GM19193 (cell line): ENCODE measurements around the gene MORN5.

Experiments
- POLR2A ChIP-seq: IDR thresholded peaks from 4 replicates; pipeline ENCODE4 v1.6.1; 2011; ENCODE audit not compliant: insufficient read depth, insufficient read length; ENCODE audit errors: extremely low read depth

MORN5 gene

DNA sequence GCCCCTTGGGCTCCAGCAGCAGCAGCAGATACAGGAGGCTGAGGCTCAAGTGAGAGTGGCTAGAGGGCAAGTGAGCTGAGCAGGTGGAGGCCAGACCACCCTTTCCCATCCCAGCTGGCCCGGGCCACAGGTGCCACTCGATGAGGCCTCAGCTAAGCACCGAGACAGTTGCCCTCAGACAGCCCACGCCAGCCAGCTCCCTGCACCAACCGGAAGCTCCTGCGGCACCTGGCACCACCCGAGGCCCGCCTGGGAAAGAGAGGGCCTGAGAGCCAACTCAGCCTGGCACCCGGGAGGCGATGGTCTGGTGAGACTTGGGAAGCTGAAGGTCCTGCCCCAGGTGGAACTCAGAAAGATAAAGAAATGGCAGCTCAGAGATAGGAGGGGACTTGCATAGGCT, 38.3 kb upstream of the MORN5 start:
- TF ChIP-seq POLR2A = no peak

DNA sequence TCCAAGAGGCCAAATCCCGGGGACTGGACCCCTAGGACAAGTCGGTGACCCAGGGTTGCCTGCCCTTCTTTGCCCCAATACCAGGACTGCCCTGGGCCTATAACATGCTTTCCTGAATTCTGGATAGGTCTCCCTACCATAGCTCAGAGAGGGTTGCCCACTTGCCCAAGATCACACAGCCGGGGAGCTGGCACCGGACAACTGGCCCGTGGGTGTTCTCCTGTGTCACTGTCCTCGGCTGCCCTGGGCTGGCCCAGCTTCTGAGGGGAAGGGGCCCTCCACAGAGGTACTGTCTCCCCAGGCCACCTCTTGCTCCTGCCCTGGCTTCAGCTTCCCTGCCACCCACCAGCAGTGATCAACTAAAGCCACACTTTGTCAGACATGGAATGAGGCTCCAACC, 37.8 kb upstream of the MORN5 start:
- TF ChIP-seq POLR2A = no peak

- no peak for TF ChIP-seq POLR2A
Measured at GRCh38 chr9:122122468-122122867, 37.2 kb upstream of the MORN5 start.

GRCh38 chr9:122122903-122123632, 36.6 kb upstream of the MORN5 start:
- TF ChIP-seq POLR2A = no peak

DNA sequence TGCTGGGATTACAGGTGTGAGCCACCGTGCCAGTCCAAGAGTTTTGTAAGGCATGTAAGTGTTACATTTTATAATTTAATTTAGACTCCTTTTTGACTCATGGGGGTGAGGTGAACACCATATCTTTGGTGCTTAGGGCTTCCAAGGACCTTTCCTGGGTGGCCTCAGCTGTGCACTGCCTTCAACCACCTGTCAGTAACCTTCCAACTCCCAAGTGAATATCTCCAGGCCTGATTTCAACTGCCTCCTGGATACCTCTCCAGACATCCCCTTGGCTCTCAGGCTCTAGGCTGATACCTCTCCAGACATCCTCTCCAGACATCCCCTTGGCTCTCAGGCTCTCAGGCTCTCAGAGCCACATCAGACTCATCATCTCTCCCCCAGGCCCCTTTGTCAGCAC, 35.7 kb upstream of the MORN5 start:
- no peak for TF ChIP-seq POLR2A

- TF ChIP-seq POLR2A = no peak
Measured at GRCh38 chr9:122124528-122124927, 35.2 kb upstream of the MORN5 start.

DNA sequence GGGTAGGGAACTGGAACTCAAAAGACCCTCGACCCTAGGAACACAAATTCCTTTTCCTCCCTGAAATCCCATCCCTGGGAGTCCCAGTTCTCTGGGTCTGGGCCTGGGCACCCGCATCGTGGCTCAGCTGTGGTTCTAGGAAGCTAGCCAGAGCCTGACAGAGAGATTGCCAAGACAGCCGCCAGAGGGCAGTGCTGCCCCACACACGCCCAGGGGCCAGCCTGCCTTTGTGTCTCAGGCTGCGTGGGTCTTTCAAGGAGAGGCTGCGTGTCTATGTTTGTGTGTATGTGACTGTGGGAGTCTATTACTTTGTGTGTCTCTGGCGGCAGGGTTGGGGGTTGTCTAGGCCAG, 34.6 kb upstream of the MORN5 start:
- no peak for TF ChIP-seq POLR2A

DNA sequence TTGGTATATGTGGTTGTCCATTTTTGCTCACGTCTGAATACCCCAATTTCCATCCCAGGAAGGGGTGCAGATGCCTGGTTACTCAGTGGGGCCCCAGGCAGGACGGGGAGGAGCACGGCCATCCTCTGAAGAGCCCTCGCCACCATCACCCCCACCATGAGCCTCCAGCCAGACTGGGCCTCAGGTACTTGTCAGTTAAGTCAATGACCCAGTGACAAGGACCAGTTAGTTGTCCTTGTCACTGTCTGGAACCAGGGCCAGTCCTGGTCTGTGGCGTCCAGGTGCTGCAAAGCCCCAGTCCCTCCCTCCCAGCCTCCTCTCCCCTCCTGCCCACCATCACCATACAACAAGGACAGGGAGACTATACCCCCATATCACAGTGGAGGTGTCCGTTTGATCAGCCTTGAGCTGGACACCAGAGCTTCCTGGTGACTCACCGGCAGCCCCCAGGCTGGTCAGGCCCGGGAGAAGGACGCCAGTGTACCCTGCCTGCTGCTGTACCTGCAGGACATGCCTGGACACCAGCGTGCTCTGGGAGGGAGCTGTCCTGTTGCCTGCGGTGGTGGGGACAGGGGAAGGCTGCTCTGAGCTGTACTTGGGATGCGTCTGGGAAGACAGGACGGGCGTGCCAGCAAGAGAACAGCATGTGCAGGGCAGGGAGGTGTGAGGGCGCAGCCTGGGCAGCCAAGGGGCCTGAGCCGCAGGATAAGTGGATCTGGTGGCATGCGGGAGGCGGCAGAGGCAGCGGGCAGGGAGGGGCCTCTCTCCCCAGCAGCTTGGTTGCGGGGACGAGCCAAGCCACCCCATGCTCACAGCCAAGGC, 34.0 kb upstream of the MORN5 start:
- no peak for TF ChIP-seq POLR2A

DNA sequence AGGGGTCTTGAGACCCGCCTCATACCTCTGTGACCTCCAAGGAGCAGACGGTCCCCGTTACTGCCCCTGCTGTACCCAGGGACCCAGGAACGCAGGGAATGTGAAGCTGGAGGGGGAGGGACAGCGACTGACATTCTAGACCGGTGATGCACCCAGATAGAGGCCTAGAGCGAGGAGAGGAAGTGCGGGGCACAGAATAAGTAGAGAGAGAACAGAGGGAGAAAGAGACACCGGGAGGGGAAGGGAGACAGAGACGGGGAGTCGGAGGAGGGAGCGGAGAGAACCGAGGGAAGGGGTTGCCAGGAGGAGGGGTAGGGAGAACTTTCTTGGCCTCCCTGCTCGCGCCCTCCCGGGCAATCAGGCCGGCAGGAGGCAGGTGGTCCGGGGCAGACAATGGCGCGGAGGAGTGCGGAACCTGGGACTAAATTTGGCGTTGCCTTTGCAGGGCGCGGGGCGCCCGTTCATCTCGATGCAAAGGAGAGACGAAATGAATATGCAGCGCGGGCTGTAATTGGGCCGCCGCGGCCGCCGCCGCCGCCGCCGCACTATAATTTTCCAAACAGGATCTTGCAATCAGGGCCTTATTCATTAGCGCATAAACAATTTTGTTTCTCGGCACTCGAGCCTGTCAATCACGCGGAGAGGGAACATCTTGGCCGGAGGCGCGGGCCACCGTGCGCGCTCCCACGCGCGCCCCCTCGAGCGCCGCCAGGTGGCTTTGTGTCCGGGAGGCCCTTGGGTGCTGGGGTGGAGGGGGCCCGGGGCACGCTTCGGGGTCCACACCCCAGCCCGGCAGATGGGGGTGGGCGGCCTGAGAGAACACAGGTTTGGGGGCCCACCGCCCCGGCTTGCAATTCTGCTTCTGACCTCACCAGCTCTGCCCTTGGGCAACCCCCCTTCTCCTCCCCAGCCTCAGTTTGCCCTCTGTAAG, 33.1 kb upstream of the MORN5 start:
- no peak for TF ChIP-seq POLR2A

DNA sequence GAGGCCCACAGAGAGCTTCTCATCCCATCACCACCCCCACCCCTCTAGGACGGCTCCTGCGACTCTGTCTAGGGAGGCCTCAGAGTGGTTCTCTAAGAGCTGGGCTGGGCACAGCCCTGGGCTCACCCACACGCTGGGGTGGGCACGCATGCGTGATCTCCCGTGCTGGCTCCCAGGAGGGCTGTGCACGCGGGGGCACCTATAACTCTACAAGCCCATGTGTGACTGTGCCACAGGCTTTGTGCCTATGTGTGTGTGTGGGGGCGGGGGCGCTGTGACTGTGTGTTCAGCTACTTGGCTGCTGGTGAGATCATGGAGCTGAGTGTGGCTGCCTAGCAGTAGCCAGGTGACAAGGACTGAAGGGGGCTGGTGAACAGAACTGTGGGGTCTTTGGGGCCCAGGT, 32.3 kb upstream of the MORN5 start:
- TF ChIP-seq POLR2A = no peak

GRCh38 chr9:122128007-122128968, 31.4 kb upstream of the MORN5 start:
- TF ChIP-seq POLR2A = no peak

GRCh38 chr9:122128969-122129343, 30.8 kb upstream of the MORN5 start:
- TF ChIP-seq POLR2A = no peak

DNA sequence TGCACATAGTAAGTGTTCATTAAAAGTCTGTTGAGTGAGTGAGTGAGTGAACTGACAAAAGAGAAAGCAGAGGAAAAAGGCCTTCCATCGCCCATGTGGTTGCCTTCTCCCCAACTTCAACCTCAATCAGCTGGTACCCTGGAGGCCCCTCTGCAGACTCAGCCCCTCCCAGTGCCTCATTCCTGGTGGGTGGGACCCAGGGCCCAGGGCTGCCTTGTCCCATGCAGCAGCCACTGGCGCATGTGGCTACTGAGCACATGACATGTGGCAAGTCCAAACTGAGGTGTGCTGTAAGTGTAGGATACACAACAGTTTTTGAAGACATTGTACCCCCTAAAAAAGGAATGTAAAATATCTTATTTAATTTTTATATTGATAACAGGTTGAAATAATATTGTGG, 29.7 kb upstream of the MORN5 start:
- TF ChIP-seq POLR2A = no peak

DNA sequence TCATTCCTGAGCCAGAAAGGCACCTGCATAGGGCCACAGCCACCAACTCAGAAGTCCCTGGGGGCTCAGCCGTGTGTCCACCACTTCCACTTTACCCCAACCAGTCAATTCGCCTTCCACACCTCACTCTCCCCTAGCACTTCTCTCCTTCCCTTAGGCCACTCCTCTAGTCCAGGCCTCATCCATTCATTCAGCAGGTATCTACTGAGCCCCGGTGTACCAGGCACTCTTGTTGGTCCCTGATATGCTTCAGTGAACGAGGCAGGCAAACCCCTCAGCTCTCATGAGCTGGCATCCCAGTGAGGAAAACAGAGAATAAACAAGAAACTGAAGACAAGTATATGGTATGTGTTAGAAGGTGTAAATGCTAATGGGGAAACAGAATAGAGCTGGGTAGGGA, 28.9 kb upstream of the MORN5 start:
- TF ChIP-seq POLR2A = no peak
